A549 (cell line): ENCODE data around the gene RRP8. TPM values are rescaled to one million over a fixed set of nuclear protein-coding genes. Genes with fewer than 3 reads are reported as not detected.

Experiments used
- ATAC-seq, 2 experiments: fragments of 200-7000 bp in 1 of 2; fragments of >200 bp in 1 of 2; cut with Nextera tagmentation in 1 of 2; cut with Tn5 transposase in 1 of 2; 3 replicates each; pipeline versions ENCODE4 v1.8.0 to v1.9.1; 2018 to 2020; ENCODE audit warnings: mild to moderate bottlenecking in 1 of 2, moderate library complexity in 1 of 2
- CTCF ChIA-PET: fragments of 300-600 bp; sonication (Branson Sonifier 250); formaldehyde crosslinking; extraction: SDS; loops from one replicate; lab custom pipeline; 2021; ENCODE audit warnings: antibody characterized with exemption, inconsistent platforms; lab: Yijun Ruan, JAX
- POLR2A ChIA-PET: fragments of 350-600 bp; formaldehyde crosslinking; extraction: SDS; loops from one replicate; lab custom pipeline; 2021; ENCODE audit warnings: antibody characterized with exemption, inconsistent platforms; lab: Yijun Ruan, JAX
- DNase-seq, 2 experiments: peaks; one replicate each; pipeline versions ENCODE4 v3.0.0 to v3.0.0-alpha.2; 2011 to 2016; ENCODE audit warnings: low read depth in 1 of 2, low spot score in 1 of 2
- FAIRE-seq: peaks from 2 replicates; lab custom pipeline; 2011; peaks lifted over from hg19 to GRCh38; lab: Jason Lieb, UNC
- H3K27ac ChIP-seq, 2 experiments: fragments of >200 bp; sonication (Bioruptor Twin); formaldehyde crosslinking; 3 replicates each; pipeline ENCODE4 v1.5.1; 2016 to 2017
- H3K4me1 ChIP-seq: fragments of >200 bp; sonication (Bioruptor Twin); formaldehyde crosslinking; 3 replicates; pipeline ENCODE4 v1.6.1; 2016
- H3K4me2 ChIP-seq: fragments of >200 bp; sonication (Bioruptor Twin); formaldehyde crosslinking; 3 replicates; pipeline ENCODE4 v1.6.1; 2016
- H3K4me3 ChIP-seq: fragments of >200 bp; sonication (Bioruptor Twin); formaldehyde crosslinking; 3 replicates; pipeline ENCODE4 v1.5.1; 2016
- H3K9me3 ChIP-seq: fragments of >200 bp; sonication (Bioruptor Twin); formaldehyde crosslinking; 3 replicates; pipeline ENCODE4 v1.6.1; 2016
- BHLHE40 ChIP-seq: IDR thresholded peaks from 2 replicates; pipeline ENCODE4 v1.6.1; 2012; ENCODE audit warnings: low read depth, low read length, inconsistent platforms
- CBX2 ChIP-seq: fragments of 200-600 bp; sonication (generic); IDR thresholded peaks from 2 replicates; pipeline ENCODE4 v1.6.1; 2016; ENCODE audit warnings: low read depth, mild to moderate bottlenecking, borderline replicate concordance
- EHF ChIP-seq: fragments of 250-450 bp; sonication (Bioruptor Pico); IDR thresholded peaks from 2 replicates; pipeline ENCODE4 v1.5.0; 2020; ENCODE audit warnings: mild to moderate bottlenecking
- EHMT2 ChIP-seq: fragments of 200-600 bp; sonication (generic); IDR thresholded peaks from 2 replicates; pipeline ENCODE4 v1.6.1; 2016; ENCODE audit warnings: antibody characterized with exemption, low read depth, mild to moderate bottlenecking, moderate library complexity
- HDAC2 ChIP-seq: fragments of 200-600 bp; sonication (generic); IDR thresholded peaks from 2 replicates; pipeline ENCODE4 v1.6.1; 2016
- HEYL ChIP-seq: fragments of 250-450 bp; sonication (Bioruptor Pico); IDR thresholded peaks from 2 replicates; pipeline ENCODE4 v1.8.0; 2021; ENCODE audit warnings: mild to moderate bottlenecking, moderate library complexity
- HOXA7 ChIP-seq: fragments of 250-450 bp; sonication (Bioruptor Pico); IDR thresholded peaks from 2 replicates; pipeline ENCODE4 v1.5.0; 2020; ENCODE audit warnings: mild to moderate bottlenecking, moderate library complexity
- HOXB5 ChIP-seq: fragments of 250-450 bp; sonication (Bioruptor Pico); IDR thresholded peaks from 2 replicates; pipeline ENCODE4 v1.5.0; 2020; ENCODE audit warnings: mild to moderate bottlenecking, moderate library complexity
- JUNB ChIP-seq: fragments of >200 bp; sonication (Bioruptor Twin); formaldehyde crosslinking; IDR thresholded peaks from 2 replicates; pipeline ENCODE4 v1.6.1; 2016
- KDM5A ChIP-seq: fragments of 200-600 bp; sonication (generic); IDR thresholded peaks from 2 replicates; pipeline ENCODE4 v1.6.1; 2016; ENCODE audit warnings: antibody characterized with exemption, mild to moderate bottlenecking
- MAZ ChIP-seq: fragments of 150-350 bp; IDR thresholded peaks from 2 replicates; pipeline ENCODE4 v1.6.1; 2014; ENCODE audit warnings: antibody characterized with exemption, low read depth, low read length, borderline replicate concordance
- MYC ChIP-seq: IDR thresholded peaks from 2 replicates; pipeline ENCODE4 v1.6.1; 2012; ENCODE audit warnings: mild to moderate bottlenecking, inconsistent platforms, low read length, improper control_type of control experiment, borderline replicate concordance
- NFE2L2 ChIP-seq: fragments of 150-350 bp; conservative IDR thresholded peaks from 2 replicates; pipeline ENCODE4 v1.6.1; 2014; ENCODE audit warnings: low read length
- NPAS2 ChIP-seq: fragments of 250-450 bp; sonication (Bioruptor Pico); IDR thresholded peaks from 2 replicates; pipeline ENCODE4 v1.8.0; 2022; ENCODE audit warnings: mild to moderate bottlenecking, moderate library complexity, borderline replicate concordance
- PHF8 ChIP-seq: fragments of 200-600 bp; sonication (generic); IDR thresholded peaks from 2 replicates; pipeline ENCODE4 v1.6.1; 2016; ENCODE audit warnings: low read depth, mild to moderate bottlenecking, antibody characterized with exemption, moderate library complexity, borderline replicate concordance
- POLR2A ChIP-seq: IDR thresholded peaks from 2 replicates; pipeline ENCODE4 v1.6.1; 2012; ENCODE audit warnings: mild to moderate bottlenecking, low read length
- POLR2AphosphoS2 ChIP-seq: conservative IDR thresholded peaks from 2 replicates; pipeline ENCODE4 v1.6.1; 2012; ENCODE audit warnings: low read length, improper control_type of control experiment, inconsistent platforms
- RCOR1 ChIP-seq: fragments of 150-350 bp; IDR thresholded peaks from 2 replicates; pipeline ENCODE4 v1.6.1; 2014; ENCODE audit warnings: antibody characterized with exemption, low read length, low read depth
- RNF2 ChIP-seq: fragments of 200-600 bp; sonication (generic); IDR thresholded peaks from 2 replicates; pipeline ENCODE4 v1.6.1; 2016; ENCODE audit warnings: low read depth, mild to moderate bottlenecking, antibody characterized with exemption, moderate library complexity, borderline replicate concordance
- TP53 ChIP-seq: fragments of 250-450 bp; sonication (Bioruptor Pico); IDR thresholded peaks from 2 replicates; pipeline ENCODE4 v1.5.0; 2021; ENCODE audit warnings: mild to moderate bottlenecking, moderate library complexity
- ZSCAN20 ChIP-seq: fragments of 250-450 bp; sonication (Bioruptor Pico); IDR thresholded peaks from 2 replicates; pipeline ENCODE4 v1.8.0; 2022; ENCODE audit warnings: mild to moderate bottlenecking, moderate library complexity
- WGBS: methylation state at CpG from one replicate; pipeline ENCODE4 v1.1.6; 2017; ENCODE audit errors: missing lambda C conversion rate; 5-methylcytosine and 5-hydroxymethylcytosine counted together
- polyA plus RNA-seq, 4 experiments: library from polyadenylated mRNA; depleted of rRNA in 3 of 4; stranded (reverse); fragments of >200 nt; fragmentation: RNase III in 1 of 4; extraction: RNeasy Plus Mini Kit Qiagen cat#74134 plus additional on column Dnase treatment in 1 of 4; gene quantifications; 2 replicates in 3 of 4; 3 replicates in 1 of 4; pipeline ENCODE4 v1.2.3, GENCODE V29; 2011 to 2017
- TF ChIP-seq, protein P1 (sequence below): fragments of >200 bp; sonication (Bioruptor Twin); formaldehyde crosslinking; IDR thresholded peaks from 3 replicates; pipeline ENCODE4 v1.5.1; 2016
- TF ChIP-seq, protein P2 (sequence below): fragments of 450-650 bp; IDR thresholded peaks from 2 replicates; pipeline ENCODE4 v1.6.1; 2014; ENCODE audit warnings: antibody characterized with exemption
- TF ChIP-seq, protein P3 (sequence below): fragments of 200-600 bp; sonication (generic); IDR thresholded peaks from 2 replicates; pipeline ENCODE4 v1.6.1; 2016; ENCODE audit warnings: antibody characterized with exemption, mild to moderate bottlenecking, moderate library complexity
- TF ChIP-seq, protein P4 (sequence below): fragments of 250-450 bp; sonication (Bioruptor Pico); IDR thresholded peaks from 2 replicates; pipeline ENCODE4 v1.5.0; 2020; ENCODE audit warnings: low read depth, mild to moderate bottlenecking, moderate library complexity
- TF ChIP-seq, protein P5 (sequence below): fragments of >200 bp; sonication (Bioruptor Twin); formaldehyde crosslinking; IDR thresholded peaks from 3 replicates; pipeline ENCODE4 v1.6.1; 2016
- TF ChIP-seq, protein P6 (sequence below): fragments of 250-450 bp; sonication (Bioruptor Pico); IDR thresholded peaks from 2 replicates; pipeline ENCODE4 v1.5.0; 2021; ENCODE audit warnings: mild to moderate bottlenecking, moderate library complexity, borderline replicate concordance

The RRP8 gene
- polyA plus RNA-seq, 2 of the 4 experiments (the other 2 are of a cell fraction), result 14.5 to 25.9 TPM

DNA sequence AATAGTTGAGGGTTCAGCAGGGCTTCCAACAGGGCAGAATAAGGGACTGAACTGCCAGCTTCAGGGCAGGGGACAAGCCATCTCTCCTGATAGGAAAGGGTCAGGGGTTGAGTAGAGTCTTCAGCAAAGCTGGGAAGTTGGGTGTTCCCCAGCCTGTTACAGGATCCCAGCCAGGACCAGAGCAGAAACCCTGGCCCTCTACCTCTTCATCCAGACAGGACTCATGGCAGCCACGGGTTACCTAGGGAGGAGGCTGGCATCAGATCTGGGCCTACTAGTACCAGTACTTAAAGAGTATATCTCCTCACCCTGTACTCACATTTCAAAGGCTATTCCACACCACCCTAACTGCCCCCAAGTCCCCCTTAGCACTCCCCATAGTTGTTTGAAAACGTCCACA is 11.0 kb upstream of the RRP8 start:
- H3K27ac ChIP-seq, result no peak overlapping the region
- POLR2A ChIA-PET, result no interaction called here
- WGBS, result 70% methylated on average over 2 of the region's 2 CpGs
- H3K9me3 ChIP-seq, result no peaks in the 10 kb centered on the region
- H3K4me2 ChIP-seq, result no peak overlapping the region
- TF ChIP-seq HOXA7 (CRISPR knock-in tag), result no peak
- TF ChIP-seq EHF (CRISPR knock-in tag), result no peak
- TF ChIP-seq, protein P1, sequence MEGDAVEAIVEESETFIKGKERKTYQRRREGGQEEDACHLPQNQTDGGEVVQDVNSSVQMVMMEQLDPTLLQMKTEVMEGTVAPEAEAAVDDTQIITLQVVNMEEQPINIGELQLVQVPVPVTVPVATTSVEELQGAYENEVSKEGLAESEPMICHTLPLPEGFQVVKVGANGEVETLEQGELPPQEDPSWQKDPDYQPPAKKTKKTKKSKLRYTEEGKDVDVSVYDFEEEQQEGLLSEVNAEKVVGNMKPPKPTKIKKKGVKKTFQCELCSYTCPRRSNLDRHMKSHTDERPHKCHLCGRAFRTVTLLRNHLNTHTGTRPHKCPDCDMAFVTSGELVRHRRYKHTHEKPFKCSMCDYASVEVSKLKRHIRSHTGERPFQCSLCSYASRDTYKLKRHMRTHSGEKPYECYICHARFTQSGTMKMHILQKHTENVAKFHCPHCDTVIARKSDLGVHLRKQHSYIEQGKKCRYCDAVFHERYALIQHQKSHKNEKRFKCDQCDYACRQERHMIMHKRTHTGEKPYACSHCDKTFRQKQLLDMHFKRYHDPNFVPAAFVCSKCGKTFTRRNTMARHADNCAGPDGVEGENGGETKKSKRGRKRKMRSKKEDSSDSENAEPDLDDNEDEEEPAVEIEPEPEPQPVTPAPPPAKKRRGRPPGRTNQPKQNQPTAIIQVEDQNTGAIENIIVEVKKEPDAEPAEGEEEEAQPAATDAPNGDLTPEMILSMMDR, result no peak
- TF ChIP-seq NFE2L2, result no peak
- no peak for TF ChIP-seq EHMT2
- no peak for TF ChIP-seq RNF2
- no peak for TF ChIP-seq NPAS2 (CRISPR knock-in tag)
- TF ChIP-seq, protein P2, sequence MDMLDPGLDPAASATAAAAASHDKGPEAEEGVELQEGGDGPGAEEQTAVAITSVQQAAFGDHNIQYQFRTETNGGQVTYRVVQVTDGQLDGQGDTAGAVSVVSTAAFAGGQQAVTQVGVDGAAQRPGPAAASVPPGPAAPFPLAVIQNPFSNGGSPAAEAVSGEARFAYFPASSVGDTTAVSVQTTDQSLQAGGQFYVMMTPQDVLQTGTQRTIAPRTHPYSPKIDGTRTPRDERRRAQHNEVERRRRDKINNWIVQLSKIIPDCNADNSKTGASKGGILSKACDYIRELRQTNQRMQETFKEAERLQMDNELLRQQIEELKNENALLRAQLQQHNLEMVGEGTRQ, result no peak
- TF ChIP-seq, protein P3, sequence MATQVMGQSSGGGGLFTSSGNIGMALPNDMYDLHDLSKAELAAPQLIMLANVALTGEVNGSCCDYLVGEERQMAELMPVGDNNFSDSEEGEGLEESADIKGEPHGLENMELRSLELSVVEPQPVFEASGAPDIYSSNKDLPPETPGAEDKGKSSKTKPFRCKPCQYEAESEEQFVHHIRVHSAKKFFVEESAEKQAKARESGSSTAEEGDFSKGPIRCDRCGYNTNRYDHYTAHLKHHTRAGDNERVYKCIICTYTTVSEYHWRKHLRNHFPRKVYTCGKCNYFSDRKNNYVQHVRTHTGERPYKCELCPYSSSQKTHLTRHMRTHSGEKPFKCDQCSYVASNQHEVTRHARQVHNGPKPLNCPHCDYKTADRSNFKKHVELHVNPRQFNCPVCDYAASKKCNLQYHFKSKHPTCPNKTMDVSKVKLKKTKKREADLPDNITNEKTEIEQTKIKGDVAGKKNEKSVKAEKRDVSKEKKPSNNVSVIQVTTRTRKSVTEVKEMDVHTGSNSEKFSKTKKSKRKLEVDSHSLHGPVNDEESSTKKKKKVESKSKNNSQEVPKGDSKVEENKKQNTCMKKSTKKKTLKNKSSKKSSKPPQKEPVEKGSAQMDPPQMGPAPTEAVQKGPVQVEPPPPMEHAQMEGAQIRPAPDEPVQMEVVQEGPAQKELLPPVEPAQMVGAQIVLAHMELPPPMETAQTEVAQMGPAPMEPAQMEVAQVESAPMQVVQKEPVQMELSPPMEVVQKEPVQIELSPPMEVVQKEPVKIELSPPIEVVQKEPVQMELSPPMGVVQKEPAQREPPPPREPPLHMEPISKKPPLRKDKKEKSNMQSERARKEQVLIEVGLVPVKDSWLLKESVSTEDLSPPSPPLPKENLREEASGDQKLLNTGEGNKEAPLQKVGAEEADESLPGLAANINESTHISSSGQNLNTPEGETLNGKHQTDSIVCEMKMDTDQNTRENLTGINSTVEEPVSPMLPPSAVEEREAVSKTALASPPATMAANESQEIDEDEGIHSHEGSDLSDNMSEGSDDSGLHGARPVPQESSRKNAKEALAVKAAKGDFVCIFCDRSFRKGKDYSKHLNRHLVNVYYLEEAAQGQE, result no peak
- TF ChIP-seq POLR2AphosphoS2, result no peak
- no peak for TF ChIP-seq PHF8
- TF ChIP-seq BHLHE40, result no peak
- TF ChIP-seq TP53 (CRISPR knock-in tag), result no peak
- TF ChIP-seq ZSCAN20, result no peak
- no peak for TF ChIP-seq HEYL (CRISPR knock-in tag)
- TF ChIP-seq MAZ, result no peak
- no peak for TF ChIP-seq MYC
- TF ChIP-seq RCOR1, result no peak
- TF ChIP-seq, protein P4, sequence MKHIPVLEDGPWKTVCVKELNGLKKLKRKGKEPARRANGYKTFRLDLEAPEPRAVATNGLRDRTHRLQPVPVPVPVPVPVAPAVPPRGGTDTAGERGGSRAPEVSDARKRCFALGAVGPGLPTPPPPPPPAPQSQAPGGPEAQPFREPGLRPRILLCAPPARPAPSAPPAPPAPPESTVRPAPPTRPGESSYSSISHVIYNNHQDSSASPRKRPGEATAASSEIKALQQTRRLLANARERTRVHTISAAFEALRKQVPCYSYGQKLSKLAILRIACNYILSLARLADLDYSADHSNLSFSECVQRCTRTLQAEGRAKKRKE (CRISPR knock-in tag), result no peak
- H3K4me3 ChIP-seq, result no peak overlapping the region
- no peak for FAIRE-seq
- CTCF ChIA-PET, result interaction anchor here (1.1 to 4.3 kb wide), 4 partner anchors 10 to 252 kb away, joined by 3 to 27 read pairs (median 4); partner anchors contain the start of gene MRPL17
- DNase-seq, result no peak
- H3K4me1 ChIP-seq, result peaks cover 23% of the 10 kb centered on the region
- ATAC-seq, result no peak

DNA sequence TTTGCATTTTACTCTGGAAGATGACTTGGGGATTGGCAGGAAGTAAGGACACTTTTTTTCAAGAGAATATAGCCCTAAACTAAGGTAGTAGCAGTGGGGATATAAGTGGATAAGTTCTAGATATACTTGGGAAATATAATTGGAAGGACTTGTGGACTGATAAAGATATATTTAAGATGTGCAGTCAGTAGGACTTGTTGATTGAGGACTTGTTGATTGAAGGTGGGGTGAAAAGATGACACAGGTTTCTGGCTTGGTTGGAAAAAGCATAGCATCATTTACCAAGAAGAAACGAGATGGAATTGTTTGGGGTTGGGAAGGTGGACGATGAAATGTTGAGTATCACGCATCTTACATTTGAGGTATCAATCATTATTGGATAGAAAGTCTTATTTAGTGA is 10.1 kb upstream of the RRP8 start:
- no peak for DNase-seq
- WGBS, result 88% methylated on average over 3 of the region's 3 CpGs
- Histone ChIP-seq H3K9me3 (no peaks in the 10 kb centered on the region), H3K4me2 (no peak overlapping the region), H3K27ac (no peak overlapping the region), H3K4me3 (no peak overlapping the region), H3K4me1 (peaks cover 21% of the 10 kb centered on the region)
- CTCF ChIA-PET, result interaction anchor here (0.7 to 4.3 kb wide), 8 partner anchors 8 to 84 kb away, joined by 3 to 27 read pairs (median 4); partner anchors contain the start of gene MRPL17
- FAIRE-seq, result no peak
- ATAC-seq, result no peak
- POLR2A ChIA-PET, result interaction anchor here (1.0 to 1.1 kb wide), 2 partner anchors 10 to 70 kb away, joined by 4 read pairs; partner anchors contain the start of genes ILK, MRPL17 and RRP8
- no peak for TF ChIP-seq CBX2
- TF ChIP-seq KDM5A, result no peak
- no peak for TF ChIP-seq HEYL (CRISPR knock-in tag)
- no peak for TF ChIP-seq POLR2A
- TF ChIP-seq, protein P5, sequence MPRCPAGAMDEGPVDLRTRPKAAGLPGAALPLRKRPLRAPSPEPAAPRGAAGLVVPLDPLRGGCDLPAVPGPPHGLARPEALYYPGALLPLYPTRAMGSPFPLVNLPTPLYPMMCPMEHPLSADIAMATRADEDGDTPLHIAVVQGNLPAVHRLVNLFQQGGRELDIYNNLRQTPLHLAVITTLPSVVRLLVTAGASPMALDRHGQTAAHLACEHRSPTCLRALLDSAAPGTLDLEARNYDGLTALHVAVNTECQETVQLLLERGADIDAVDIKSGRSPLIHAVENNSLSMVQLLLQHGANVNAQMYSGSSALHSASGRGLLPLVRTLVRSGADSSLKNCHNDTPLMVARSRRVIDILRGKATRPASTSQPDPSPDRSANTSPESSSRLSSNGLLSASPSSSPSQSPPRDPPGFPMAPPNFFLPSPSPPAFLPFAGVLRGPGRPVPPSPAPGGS, result no peak
- no peak for TF ChIP-seq HOXB5
- TF ChIP-seq EHMT2, result no peak
- no peak for TF ChIP-seq MAZ
- no peak for TF ChIP-seq NFE2L2
- TF ChIP-seq JUNB, result no peak
- no peak for TF ChIP-seq HDAC2
- TF ChIP-seq, protein P6, sequence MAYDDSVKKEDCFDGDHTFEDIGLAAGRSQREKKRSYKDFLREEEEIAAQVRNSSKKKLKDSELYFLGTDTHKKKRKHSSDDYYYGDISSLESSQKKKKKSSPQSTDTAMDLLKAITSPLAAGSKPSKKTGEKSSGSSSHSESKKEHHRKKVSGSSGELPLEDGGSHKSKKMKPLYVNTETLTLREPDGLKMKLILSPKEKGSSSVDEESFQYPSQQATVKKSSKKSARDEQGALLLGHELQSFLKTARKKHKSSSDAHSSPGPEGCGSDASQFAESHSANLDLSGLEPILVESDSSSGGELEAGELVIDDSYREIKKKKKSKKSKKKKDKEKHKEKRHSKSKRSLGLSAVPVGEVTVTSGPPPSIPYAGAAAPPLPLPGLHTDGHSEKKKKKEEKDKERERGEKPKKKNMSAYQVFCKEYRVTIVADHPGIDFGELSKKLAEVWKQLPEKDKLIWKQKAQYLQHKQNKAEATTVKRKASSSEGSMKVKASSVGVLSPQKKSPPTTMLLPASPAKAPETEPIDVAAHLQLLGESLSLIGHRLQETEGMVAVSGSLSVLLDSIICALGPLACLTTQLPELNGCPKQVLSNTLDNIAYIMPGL (CRISPR knock-in tag), result no peak
- no peak for TF ChIP-seq EHF (CRISPR knock-in tag)
- no peak for TF ChIP-seq BHLHE40
